Activated B cell treated with CpG ODN at 0.5 μM for 24 hours (primary cell): ENCODE measurements around the gene SOX5. TPM values are rescaled to one million over a fixed set of nuclear protein-coding genes. Genes with fewer than 3 reads are reported as not detected.

ENCODE experiments used
- ATAC-seq: fragments of 200-7000 bp; cut with Tn5 transposase; one replicate; pipeline ENCODE4 v1.10.0; 2021; ENCODE audit warnings: low read depth, mild to moderate bottlenecking, moderate library complexity
- CTCF ChIA-PET: fragments of 350-600 bp; sonication (Branson Sonifier 250); formaldehyde crosslinking; loops from one replicate; lab custom pipeline; 2021; ENCODE audit warnings: antibody characterized with exemption; lab: Charles Lee
- POLR2A ChIA-PET: fragments of 350-600 bp; sonication (Branson Sonifier 250); formaldehyde crosslinking; loops from one replicate; lab custom pipeline; 2021; ENCODE audit warnings: antibody characterized with exemption; lab: Charles Lee
- DNase-seq: peaks from one replicate; pipeline ENCODE4 v3.0.0; 2022
- H3K27ac Mint-ChIP-seq: one replicate; pipeline ENCODE4 v1.8.0; 2020; ENCODE audit warnings: mixed read lengths
- H3K27me3 Mint-ChIP-seq: one replicate; pipeline ENCODE4 v1.8.0; 2021; ENCODE audit warnings: mixed read lengths
- H3K36me3 Mint-ChIP-seq: one replicate; pipeline ENCODE4 v1.8.0; 2021; ENCODE audit warnings: low read depth, mixed read lengths
- H3K4me1 Mint-ChIP-seq: one replicate; pipeline ENCODE4 v1.8.0; 2021; ENCODE audit warnings: mixed read lengths
- H3K4me3 Mint-ChIP-seq: one replicate; pipeline ENCODE4 v1.8.0; 2020; ENCODE audit warnings: mild to moderate bottlenecking, mixed read lengths
- H3K9me3 Mint-ChIP-seq: one replicate; pipeline ENCODE4 v1.8.0; 2020; ENCODE audit warnings: mixed read lengths
- CTCF ChIP-seq: fragments of 200-600 bp; IDR thresholded peaks from one replicate; pipeline ENCODE4 v1.8.0; 2022; ENCODE audit warnings: antibody characterized with exemption, mild to moderate bottlenecking
- intact Hi-C: fragments of 100-400 bp; cut with micrococcal nuclease; formaldehyde crosslinking; loops from one replicate; pipeline ENCODE4 v1.15.1; 2024
- total RNA-seq: library from RNA; stranded (reverse); gene quantifications from 2 replicates; pipeline ENCODE4 v1.2.3, GENCODE V29; 2022

The SOX5 gene
- total RNA-seq, 1 donor from 2014 or later = 85.5 TPM

- Mint-ChIP-seq H3K36me3 (no peaks in the 10 kb centered on the region), H3K9me3 (no peaks in the 10 kb centered on the region), H3K27ac (no peak overlapping the region), H3K4me1 (no peaks in the 10 kb centered on the region), H3K4me3 (no peak overlapping the region), H3K27me3 (no peaks in the 10 kb centered on the region)
- ATAC-seq (no peak), DNase-seq (no peak)
- CTCF ChIA-PET = no interaction called here
- no peak for TF ChIP-seq CTCF
- POLR2A ChIA-PET = no interaction called here
- intact Hi-C loops = no loop called here
Measured at GRCh38 chr12:23552417-23552816, 397.1 kb downstream of the SOX5 start.

GRCh38 chr12:23550753-23551152 is 398.7 kb downstream of the SOX5 start:
- DNase-seq (no peak), ATAC-seq (no peak)
- Mint-ChIP-seq H3K27ac (no peak overlapping the region), H3K4me1 (no peaks in the 10 kb centered on the region), H3K9me3 (no peaks in the 10 kb centered on the region), H3K4me3 (no peak overlapping the region), H3K36me3 (peaks cover 2% of the 10 kb centered on the region), H3K27me3 (no peaks in the 10 kb centered on the region)
- no peak for TF ChIP-seq CTCF
- ChIA-PET POLR2A (no interaction called here), CTCF (no interaction called here)
- intact Hi-C loops = no loop called here

- CTCF ChIA-PET = no interaction called here
- H3K27me3 Mint-ChIP-seq = no peaks in the 10 kb centered on the region
- POLR2A ChIA-PET = no interaction called here
- DNase-seq = no peak
- H3K36me3 Mint-ChIP-seq = peaks cover 4% of the 10 kb centered on the region
- H3K4me3 Mint-ChIP-seq = no peak overlapping the region
- TF ChIP-seq CTCF = no peak
- intact Hi-C loops = no loop called here
- H3K4me1 Mint-ChIP-seq = no peaks in the 10 kb centered on the region
- no peak overlapping the region for H3K27ac Mint-ChIP-seq
- no peak for ATAC-seq
- H3K9me3 Mint-ChIP-seq = no peaks in the 10 kb centered on the region
Measured at GRCh38 chr12:23548742-23549141, 400.7 kb downstream of the SOX5 start.

- Mint-ChIP-seq H3K9me3 (no peaks in the 10 kb centered on the region), H3K27me3 (no peaks in the 10 kb centered on the region), H3K36me3 (peaks cover 6% of the 10 kb centered on the region), H3K4me3 (no peak overlapping the region), H3K27ac (no peak overlapping the region), H3K4me1 (no peaks in the 10 kb centered on the region)
- no peak for ATAC-seq
- TF ChIP-seq CTCF = no peak
- ChIA-PET CTCF (no interaction called here), POLR2A (no interaction called here)
- no peak for DNase-seq
- intact Hi-C loops = no loop called here
Measured at GRCh38 chr12:23546756-23547155, 402.7 kb downstream of the SOX5 start.

GRCh38 chr12:23543767-23544166 is 405.7 kb downstream of the SOX5 start:
- POLR2A ChIA-PET = no interaction called here
- no peak for TF ChIP-seq CTCF

More at GRCh38 chr12:23543767-23544166, 405.7 kb downstream of the SOX5 start:
- Mint-ChIP-seq H3K27ac (no peak overlapping the region), H3K27me3 (no peaks in the 10 kb centered on the region), H3K4me1 (no peaks in the 10 kb centered on the region), H3K4me3 (no peak overlapping the region), H3K36me3 (peaks cover 11% of the 10 kb centered on the region), H3K9me3 (no peaks in the 10 kb centered on the region)
- CTCF ChIA-PET = no interaction called here
- intact Hi-C loops = no loop called here
- no peak for ATAC-seq
- DNase-seq = no peak
